Bronchial epithelial cell (primary cell): Measurements from ENCODE around the gene TP53I11. TPM values are rescaled to one million over a fixed set of nuclear protein-coding genes. Genes with fewer than 3 reads are reported as not detected.
A peak's percentile ranks its signal among the peaks of the same experiment; 100 is the strongest.

ENCODE experiments used
- DNase-seq: peaks from one replicate; pipeline ENCODE4 v3.0.0-alpha.2; 2010; ENCODE audit warnings: low read depth
- FAIRE-seq: peaks from 2 replicates; lab custom pipeline; 2011; peaks lifted over from hg19 to GRCh38; lab: Jason Lieb, UNC
- H3K27me3 ChIP-seq: 2 replicates; pipeline ENCODE4 v1.5.1; 2011; ENCODE audit warnings: low read length; ENCODE audit not compliant: control insufficient read depth, insufficient read depth
- H3K36me3 ChIP-seq: 2 replicates; pipeline ENCODE4 v1.5.1; 2011; ENCODE audit warnings: low read length; ENCODE audit not compliant: control insufficient read depth, insufficient read depth
- H3K4me3 ChIP-seq: 2 replicates; pipeline ENCODE4 v1.5.1; 2011; ENCODE audit warnings: mild to moderate bottlenecking, low read depth, low read length, control low read depth
- total RNA-seq: library from RNA; depleted of rRNA; stranded (reverse); fragments of >200 nt; gene quantifications from 2 replicates; pipeline ENCODE4 v1.2.1, GENCODE V29; 2014
- TF ChIP-seq, protein P1 (sequence below): IDR thresholded peaks from 2 replicates; pipeline ENCODE4 v1.5.1; 2011; ENCODE audit warnings: mild to moderate bottlenecking, moderate library complexity, low read length, control low read depth, inconsistent platforms; ENCODE audit not compliant: insufficient read depth, severe bottlenecking

TP53I11 gene
- total RNA-seq, 1 donor from 2014 or later, result 1.8 TPM

DNA sequence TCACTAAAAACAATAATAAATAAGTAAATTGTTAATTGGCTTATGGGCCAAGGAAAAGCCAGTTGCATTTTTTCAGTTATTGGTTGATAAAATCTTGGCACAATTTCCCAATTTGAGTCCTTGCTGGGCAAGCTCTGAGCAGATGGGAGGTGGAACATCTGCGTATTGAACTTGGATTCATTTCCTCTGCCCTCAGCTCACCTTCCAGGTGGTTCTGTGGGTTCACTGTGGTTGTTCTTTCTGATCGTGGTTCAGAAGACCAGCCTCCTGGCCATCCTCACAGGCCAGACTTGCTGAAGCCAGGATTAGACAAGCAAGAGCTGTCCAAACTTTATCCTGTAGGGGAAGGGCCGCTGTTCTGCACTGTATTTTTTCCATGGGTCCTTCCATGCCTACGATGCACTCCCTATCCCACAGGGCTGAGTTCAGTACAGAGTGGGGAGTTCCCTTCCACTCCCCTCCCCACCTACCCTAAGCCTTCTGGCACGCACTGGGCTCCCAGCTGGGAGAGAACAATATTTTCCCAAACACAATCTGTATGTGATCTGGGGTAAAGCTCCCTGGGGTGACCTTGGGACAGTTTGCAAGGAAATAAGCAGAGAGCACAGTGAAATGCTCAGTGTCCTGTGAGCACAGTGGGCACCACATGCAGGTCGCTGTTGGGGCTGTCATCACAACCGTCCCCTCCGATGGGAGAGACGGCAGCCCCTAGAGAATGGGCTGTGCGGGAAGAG is 43.5 kb upstream of the TP53I11 start:
- FAIRE-seq, result no peak
- Histone ChIP-seq H3K4me3 (no peak overlapping the region), H3K27me3 (peaks cover 6% of the 10 kb centered on the region), H3K36me3 (no peaks in the 10 kb centered on the region)
- TF ChIP-seq, protein P1, sequence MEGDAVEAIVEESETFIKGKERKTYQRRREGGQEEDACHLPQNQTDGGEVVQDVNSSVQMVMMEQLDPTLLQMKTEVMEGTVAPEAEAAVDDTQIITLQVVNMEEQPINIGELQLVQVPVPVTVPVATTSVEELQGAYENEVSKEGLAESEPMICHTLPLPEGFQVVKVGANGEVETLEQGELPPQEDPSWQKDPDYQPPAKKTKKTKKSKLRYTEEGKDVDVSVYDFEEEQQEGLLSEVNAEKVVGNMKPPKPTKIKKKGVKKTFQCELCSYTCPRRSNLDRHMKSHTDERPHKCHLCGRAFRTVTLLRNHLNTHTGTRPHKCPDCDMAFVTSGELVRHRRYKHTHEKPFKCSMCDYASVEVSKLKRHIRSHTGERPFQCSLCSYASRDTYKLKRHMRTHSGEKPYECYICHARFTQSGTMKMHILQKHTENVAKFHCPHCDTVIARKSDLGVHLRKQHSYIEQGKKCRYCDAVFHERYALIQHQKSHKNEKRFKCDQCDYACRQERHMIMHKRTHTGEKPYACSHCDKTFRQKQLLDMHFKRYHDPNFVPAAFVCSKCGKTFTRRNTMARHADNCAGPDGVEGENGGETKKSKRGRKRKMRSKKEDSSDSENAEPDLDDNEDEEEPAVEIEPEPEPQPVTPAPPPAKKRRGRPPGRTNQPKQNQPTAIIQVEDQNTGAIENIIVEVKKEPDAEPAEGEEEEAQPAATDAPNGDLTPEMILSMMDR, result no peak
- DNase-seq, result no peak

GRCh38 chr11:44992774-44993173 is 42.1 kb upstream of the TP53I11 start:
- H3K36me3 ChIP-seq, result no peaks in the 10 kb centered on the region
- no peak overlapping the region for H3K4me3 ChIP-seq
- no peak for DNase-seq
- peaks cover 8% of the 10 kb centered on the region for H3K27me3 ChIP-seq
- TF ChIP-seq, protein P1, result no peak
- FAIRE-seq, result no peak

DNA sequence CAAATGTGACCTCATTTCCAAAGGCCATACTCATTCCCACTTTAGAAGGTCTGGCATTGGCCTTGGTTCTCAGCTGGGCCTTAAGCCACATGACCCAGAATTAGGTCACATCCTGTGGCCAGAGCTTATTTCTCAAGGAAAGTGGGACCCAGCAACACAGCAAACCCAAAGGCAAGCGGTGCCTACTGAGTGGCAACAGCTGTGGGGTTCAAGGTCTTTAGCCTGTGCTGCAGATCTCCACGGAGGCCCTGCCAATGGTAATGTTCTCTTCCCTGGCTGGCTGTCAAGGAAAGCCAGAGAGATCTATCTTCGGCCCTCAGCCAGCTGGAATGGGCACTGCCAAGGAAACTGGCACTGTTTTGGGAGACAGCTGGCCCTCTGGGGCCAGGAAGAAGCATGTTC is 41.5 kb upstream of the TP53I11 start:
- Histone ChIP-seq H3K4me3 (no peak overlapping the region), H3K27me3 (peaks cover 10% of the 10 kb centered on the region), H3K36me3 (no peaks in the 10 kb centered on the region)
- no peak for FAIRE-seq
- no peak for DNase-seq
- TF ChIP-seq, protein P1, result no peak

GRCh38 chr11:44990665-44991064 is 40.0 kb upstream of the TP53I11 start:
- DNase-seq (no peak), FAIRE-seq (no peak)
- Histone ChIP-seq H3K27me3 (peaks cover 13% of the 10 kb centered on the region), H3K36me3 (no peaks in the 10 kb centered on the region), H3K4me3 (no peak overlapping the region)
- TF ChIP-seq, protein P1, result no peak

DNA sequence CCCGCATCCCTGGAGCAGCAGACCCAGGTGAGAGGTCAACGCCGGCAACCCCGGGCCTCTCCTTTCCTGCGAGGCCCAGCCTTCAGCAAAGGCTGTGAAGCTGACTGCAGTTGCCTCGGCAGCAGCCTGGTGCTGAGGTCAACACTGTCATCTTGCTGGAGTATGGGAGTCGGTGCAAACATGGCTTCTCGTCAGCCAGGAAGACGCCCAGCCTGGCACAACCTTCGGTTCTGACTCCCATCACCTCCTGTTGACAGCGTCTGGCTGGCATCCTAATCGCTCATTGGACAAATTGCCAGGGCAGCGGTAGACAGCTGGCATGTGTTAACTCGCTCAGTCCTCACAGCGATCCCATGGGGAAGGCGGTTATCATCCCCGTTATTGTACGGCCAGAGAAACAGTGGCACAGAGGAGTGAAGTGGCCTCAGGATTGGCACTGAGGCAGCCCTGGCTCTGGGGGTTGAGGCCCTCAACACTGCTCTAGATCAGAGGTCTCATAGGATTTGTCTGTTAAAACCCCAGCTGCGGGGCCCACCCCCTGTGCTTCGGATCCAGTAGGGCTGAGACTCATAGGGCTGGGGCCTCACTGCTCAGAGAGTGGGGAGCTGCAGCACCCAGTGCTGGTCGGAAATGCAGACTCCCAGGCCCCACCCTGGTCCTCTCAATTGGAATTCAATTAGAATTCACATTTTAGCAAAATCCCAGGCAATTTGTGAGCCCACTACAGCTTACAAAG is 39.3 kb upstream of the TP53I11 start:
- Histone ChIP-seq H3K27me3 (peaks cover 13% of the 10 kb centered on the region), H3K36me3 (no peaks in the 10 kb centered on the region), H3K4me3 (no peak overlapping the region)
- no peak for FAIRE-seq
- DNase-seq, result peak; percentile 66
- TF ChIP-seq, protein P1, result no peak
